Measurements from ENCODE around the gene ARIH2.

- TF ChIP-seq, protein P1, sequence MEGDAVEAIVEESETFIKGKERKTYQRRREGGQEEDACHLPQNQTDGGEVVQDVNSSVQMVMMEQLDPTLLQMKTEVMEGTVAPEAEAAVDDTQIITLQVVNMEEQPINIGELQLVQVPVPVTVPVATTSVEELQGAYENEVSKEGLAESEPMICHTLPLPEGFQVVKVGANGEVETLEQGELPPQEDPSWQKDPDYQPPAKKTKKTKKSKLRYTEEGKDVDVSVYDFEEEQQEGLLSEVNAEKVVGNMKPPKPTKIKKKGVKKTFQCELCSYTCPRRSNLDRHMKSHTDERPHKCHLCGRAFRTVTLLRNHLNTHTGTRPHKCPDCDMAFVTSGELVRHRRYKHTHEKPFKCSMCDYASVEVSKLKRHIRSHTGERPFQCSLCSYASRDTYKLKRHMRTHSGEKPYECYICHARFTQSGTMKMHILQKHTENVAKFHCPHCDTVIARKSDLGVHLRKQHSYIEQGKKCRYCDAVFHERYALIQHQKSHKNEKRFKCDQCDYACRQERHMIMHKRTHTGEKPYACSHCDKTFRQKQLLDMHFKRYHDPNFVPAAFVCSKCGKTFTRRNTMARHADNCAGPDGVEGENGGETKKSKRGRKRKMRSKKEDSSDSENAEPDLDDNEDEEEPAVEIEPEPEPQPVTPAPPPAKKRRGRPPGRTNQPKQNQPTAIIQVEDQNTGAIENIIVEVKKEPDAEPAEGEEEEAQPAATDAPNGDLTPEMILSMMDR (IDR thresholded peaks at IDR 0.05) = no peak
- TF ChIP-seq POLR2A (IDR thresholded peaks at IDR 0.05) = no peak
- TF ChIP-seq POLR2AphosphoS5 (IDR thresholded peaks at IDR 0.05) = no peak
Measured at GRCh38 chr3:48877671-48878070, 41.0 kb upstream of the ARIH2 start.

Data from stomach (tissue), 4 donors.